Astrocyte (in vitro differentiated cells and primary cell): Measurements from ENCODE around the gene PREX1.

Experiments used
- CTCF ChIP-seq: IDR thresholded peaks from 2 replicates; pipeline ENCODE4 v1.5.1; 2011; ENCODE audit warnings: low read depth, mild to moderate bottlenecking, inconsistent platforms, low read length, moderate library complexity; ENCODE audit not compliant: insufficient read depth
- EZH2 ChIP-seq: IDR thresholded peaks from 2 replicates; pipeline ENCODE4 v1.6.1; 2012; ENCODE audit warnings: mild to moderate bottlenecking, low read length, inconsistent platforms; ENCODE audit not compliant: insufficient read depth

- TF ChIP-seq CTCF (no peak), EZH2 (no peak)
These were observed 1.7 kb downstream of the PREX1 start for GRCh38 chr20:48826069-48826468.
